ENCODE data around the gene LRRTM4. TPM values are rescaled to one million over a fixed set of nuclear protein-coding genes. Genes with fewer than 3 reads are reported as not detected.

LRRTM4 gene
- total RNA-seq, 1 donor from 2014 or later = 0.41 TPM

DNA sequence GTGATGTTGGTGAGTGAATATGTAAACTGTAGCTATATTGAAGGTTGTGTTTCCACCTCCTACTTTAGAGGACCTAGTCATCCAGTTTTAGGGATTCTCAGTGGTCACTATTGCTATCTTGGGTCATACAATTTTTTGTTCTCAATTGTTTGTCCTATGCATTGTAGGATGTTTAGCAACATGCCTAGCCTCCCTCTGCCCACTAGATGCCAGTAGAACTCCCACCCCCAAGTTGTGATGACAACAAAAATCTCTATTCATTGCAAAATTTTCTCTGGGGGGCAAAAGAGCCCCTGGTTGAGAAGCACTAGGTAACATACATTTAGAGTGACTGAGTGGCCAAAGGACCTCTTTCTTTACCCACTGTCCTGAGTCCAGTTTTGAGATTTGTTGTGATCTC is 87.3 kb downstream of the LRRTM4 start:
- no peak for ATAC-seq

DNA sequence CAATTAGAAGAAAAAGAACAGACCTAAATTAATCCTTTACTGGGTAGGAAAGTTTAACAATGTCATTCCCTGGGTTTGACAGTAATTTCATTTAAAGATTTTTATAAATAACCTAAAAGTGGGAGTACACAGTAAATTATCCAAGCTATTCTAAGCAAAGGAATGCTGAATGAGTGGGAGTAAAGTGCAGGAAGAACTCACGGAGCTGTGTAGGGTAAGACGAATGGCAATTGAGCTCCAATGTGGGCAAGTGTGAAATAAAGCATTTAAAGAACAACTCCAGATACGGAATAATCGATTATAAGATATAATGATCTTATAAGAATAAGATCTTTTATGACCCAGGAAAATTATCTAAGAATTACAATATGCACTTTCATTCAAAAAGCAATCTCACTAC is 93.2 kb downstream of the LRRTM4 start:
- Histone ChIP-seq H3K27me3 (no peaks in the 10 kb centered on the region), H3K27ac (no peak overlapping the region), H3K4me1 (no peaks in the 10 kb centered on the region), H3K4me3 (no peak overlapping the region), H3K36me3 (no peaks in the 10 kb centered on the region), H3K9me3 (no peaks in the 10 kb centered on the region)
- no peak for ATAC-seq
- intact Hi-C loops (cut with DNase I) = no loop called here
- DNase-seq = no peak
- TF ChIP-seq, protein P1, sequence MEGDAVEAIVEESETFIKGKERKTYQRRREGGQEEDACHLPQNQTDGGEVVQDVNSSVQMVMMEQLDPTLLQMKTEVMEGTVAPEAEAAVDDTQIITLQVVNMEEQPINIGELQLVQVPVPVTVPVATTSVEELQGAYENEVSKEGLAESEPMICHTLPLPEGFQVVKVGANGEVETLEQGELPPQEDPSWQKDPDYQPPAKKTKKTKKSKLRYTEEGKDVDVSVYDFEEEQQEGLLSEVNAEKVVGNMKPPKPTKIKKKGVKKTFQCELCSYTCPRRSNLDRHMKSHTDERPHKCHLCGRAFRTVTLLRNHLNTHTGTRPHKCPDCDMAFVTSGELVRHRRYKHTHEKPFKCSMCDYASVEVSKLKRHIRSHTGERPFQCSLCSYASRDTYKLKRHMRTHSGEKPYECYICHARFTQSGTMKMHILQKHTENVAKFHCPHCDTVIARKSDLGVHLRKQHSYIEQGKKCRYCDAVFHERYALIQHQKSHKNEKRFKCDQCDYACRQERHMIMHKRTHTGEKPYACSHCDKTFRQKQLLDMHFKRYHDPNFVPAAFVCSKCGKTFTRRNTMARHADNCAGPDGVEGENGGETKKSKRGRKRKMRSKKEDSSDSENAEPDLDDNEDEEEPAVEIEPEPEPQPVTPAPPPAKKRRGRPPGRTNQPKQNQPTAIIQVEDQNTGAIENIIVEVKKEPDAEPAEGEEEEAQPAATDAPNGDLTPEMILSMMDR (IDR thresholded peaks at IDR 0.05) = no peak

More for the DNA sequence above, 87.3 kb downstream of the LRRTM4 start:
- TF ChIP-seq, protein P1 (IDR thresholded peaks at IDR 0.05) = no peak
- no peaks in the 10 kb centered on the region for H3K27me3 ChIP-seq
- no peaks in the 10 kb centered on the region for H3K36me3 ChIP-seq
- no peak overlapping the region for H3K27ac ChIP-seq
- H3K9me3 ChIP-seq = no peaks in the 10 kb centered on the region
- no peak overlapping the region for H3K4me3 ChIP-seq
- intact Hi-C loops (cut with DNase I) = no loop called here
- no peaks in the 10 kb centered on the region for H3K4me1 ChIP-seq
- no peak for DNase-seq

DNA sequence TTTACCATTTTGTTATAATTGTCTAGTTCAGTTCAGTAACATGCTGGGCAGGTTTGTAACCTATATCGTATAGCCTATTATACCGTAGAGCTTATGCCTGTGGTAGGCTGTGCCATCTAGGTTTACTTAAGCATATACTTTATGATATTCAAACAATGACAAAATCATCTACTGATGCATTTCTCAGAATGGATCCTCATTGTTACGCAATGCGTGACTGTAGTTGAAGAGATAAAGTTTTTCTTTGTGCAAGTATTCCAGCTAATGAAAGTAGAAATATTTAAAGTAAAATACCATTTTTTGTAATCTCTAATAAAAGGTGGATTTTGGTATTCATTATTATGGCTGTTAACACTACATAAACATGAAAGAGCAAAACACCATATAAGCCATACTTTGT is 100.2 kb downstream of the LRRTM4 start:
- TF ChIP-seq, protein P1 (IDR thresholded peaks at IDR 0.05) = no peak
- ATAC-seq (no peak), DNase-seq (no peak)
- intact Hi-C loops (cut with DNase I) = no loop called here
- no peaks in the 10 kb centered on the region for H3K36me3 ChIP-seq
- no peak overlapping the region for H3K27ac ChIP-seq
- H3K9me3 ChIP-seq = no peaks in the 10 kb centered on the region
- no peak overlapping the region for H3K4me3 ChIP-seq
- no peaks in the 10 kb centered on the region for H3K4me1 ChIP-seq
- no peaks in the 10 kb centered on the region for H3K27me3 ChIP-seq

DNA sequence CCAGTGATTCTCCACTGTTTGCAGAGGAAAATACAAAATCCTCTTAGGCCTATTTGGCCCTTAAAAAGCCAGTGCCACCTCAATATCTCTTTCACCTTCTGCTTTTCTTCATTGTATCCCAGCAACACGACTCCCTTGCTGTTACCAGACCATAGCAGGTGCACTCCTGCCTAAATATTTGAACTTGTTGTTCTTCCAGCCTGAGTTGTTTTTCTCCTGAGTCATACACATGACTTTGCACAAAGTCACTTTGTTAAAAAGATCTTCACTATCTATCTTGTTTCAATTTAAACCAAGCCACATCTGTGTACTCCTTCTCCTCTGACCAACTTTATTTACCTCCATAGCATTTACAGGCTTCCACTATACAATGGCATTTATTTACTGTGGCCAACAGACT is 103.6 kb downstream of the LRRTM4 start:
- TF ChIP-seq, protein P1 (IDR thresholded peaks at IDR 0.05) = no peak
- Histone ChIP-seq H3K27me3 (no peaks in the 10 kb centered on the region), H3K4me1 (no peaks in the 10 kb centered on the region), H3K4me3 (no peak overlapping the region), H3K36me3 (no peaks in the 10 kb centered on the region), H3K27ac (no peak overlapping the region), H3K9me3 (no peaks in the 10 kb centered on the region)
- ATAC-seq (no peak), DNase-seq (no peak)
- intact Hi-C loops (cut with DNase I) = no loop called here

GRCh38 chr2:77404189-77404588 is 118.0 kb downstream of the LRRTM4 start:
- no peak overlapping the region for H3K4me3 ChIP-seq
- no peaks in the 10 kb centered on the region for H3K36me3 ChIP-seq
- H3K9me3 ChIP-seq = no peaks in the 10 kb centered on the region
- no peaks in the 10 kb centered on the region for H3K27me3 ChIP-seq
- no peak overlapping the region for H3K27ac ChIP-seq
- ATAC-seq (no peak), DNase-seq (no peak)
- TF ChIP-seq, protein P1 (IDR thresholded peaks at IDR 0.05) = no peak
- intact Hi-C loops (cut with DNase I) = no loop called here
- no peaks in the 10 kb centered on the region for H3K4me1 ChIP-seq

GRCh38 chr2:77398970-77399600 is 123.1 kb downstream of the LRRTM4 start:
- H3K36me3 ChIP-seq = no peaks in the 10 kb centered on the region
- intact Hi-C loops (cut with DNase I) = no loop called here
- H3K9me3 ChIP-seq = no peaks in the 10 kb centered on the region
- H3K4me3 ChIP-seq = no peak overlapping the region
- DNase-seq (no peak), ATAC-seq (no peak)
- no peak overlapping the region for H3K27ac ChIP-seq
- H3K27me3 ChIP-seq = no peaks in the 10 kb centered on the region
- TF ChIP-seq, protein P1 (IDR thresholded peaks at IDR 0.05) = no peak
- no peaks in the 10 kb centered on the region for H3K4me1 ChIP-seq

Data from upper lobe of right lung (tissue), 1 donor.